Neuron (in vitro differentiated cells): Measurements from ENCODE around the gene TPPP3.
"Not testable (repeated sequence)": the region's sequence is repeated elsewhere in the genome, so short reads cannot be mapped to it uniquely, and the experiment has no call there.

Experiments
- H2AFZ ChIP-seq: one replicate; pipeline ENCODE4 v1.6.1; 2013; ENCODE audit warnings: low read depth, mild to moderate bottlenecking, inconsistent platforms, low read length, moderate library complexity
- H3K27me3 ChIP-seq: one replicate; pipeline ENCODE4 v1.6.1; 2013; ENCODE audit warnings: low read length; ENCODE audit not compliant: insufficient read depth
- H3K36me3 ChIP-seq: one replicate; pipeline ENCODE4 v1.6.1; 2013; ENCODE audit warnings: low read length; ENCODE audit not compliant: insufficient read depth
- H3K4me1 ChIP-seq: one replicate; pipeline ENCODE4 v1.6.1; 2013; ENCODE audit warnings: low read length; ENCODE audit not compliant: insufficient read depth
- H3K4me3 ChIP-seq: 2 replicates; pipeline ENCODE4 v1.5.1; 2013; ENCODE audit warnings: mild to moderate bottlenecking, low read length, moderate library complexity
- H3K9me3 ChIP-seq: one replicate; pipeline ENCODE4 v1.6.1; 2013; ENCODE audit warnings: low read length

Gene TPPP3

GRCh38 chr16:67421030-67421429 lies 27.7 kb upstream of the TPPP3 start:
- Histone ChIP-seq H3K27me3 (no peaks in the 10 kb centered on the region), H2AFZ (no peak overlapping the region), H3K4me1 (peaks cover 18% of the 10 kb centered on the region), H3K36me3 (no peaks in the 10 kb centered on the region), H3K4me3 (no peak overlapping the region), H3K9me3 (no peaks in the 10 kb centered on the region)

GRCh38 chr16:67419931-67420330 lies 26.6 kb upstream of the TPPP3 start:
- Histone ChIP-seq H3K9me3 (no peaks in the 10 kb centered on the region), H3K27me3 (no peaks in the 10 kb centered on the region), H3K36me3 (no peaks in the 10 kb centered on the region), H2AFZ (no peak overlapping the region), H3K4me3 (no peak overlapping the region), H3K4me1 (peaks cover 17% of the 10 kb centered on the region)

GRCh38 chr16:67419502-67419901 lies 26.2 kb upstream of the TPPP3 start:
- no peak overlapping the region for H2AFZ ChIP-seq
- H3K9me3 ChIP-seq, result no peaks in the 10 kb centered on the region
- no peaks in the 10 kb centered on the region for H3K27me3 ChIP-seq
- peaks cover 13% of the 10 kb centered on the region for H3K4me1 ChIP-seq
- H3K4me3 ChIP-seq, result no peak overlapping the region
- no peaks in the 10 kb centered on the region for H3K36me3 ChIP-seq

GRCh38 chr16:67417333-67418061 lies 24.2 kb upstream of the TPPP3 start:
- Histone ChIP-seq H3K4me3 (no peak overlapping the region), H2AFZ (no peak overlapping the region), H3K27me3 (no peaks in the 10 kb centered on the region), H3K9me3 (no peaks in the 10 kb centered on the region), H3K4me1 (peaks cover 2% of the 10 kb centered on the region), H3K36me3 (no peaks in the 10 kb centered on the region)

- H3K27me3 ChIP-seq, result no peaks in the 10 kb centered on the region
- H2AFZ ChIP-seq, result peak within 1 kb of the TSS; percentile 70
- H3K9me3 ChIP-seq, result no peaks in the 10 kb centered on the region
- no peaks in the 10 kb centered on the region for H3K36me3 ChIP-seq
- peaks cover 2% of the 10 kb centered on the region for H3K4me1 ChIP-seq
- peak within 1 kb of the TSS; percentile 65 for H3K4me3 ChIP-seq
These were observed 22.8 kb upstream of the TPPP3 start, which contains the start of gene ZDHHC1 for GRCh38 chr16:67415872-67416793. Gene ZDHHC1 (minus strand): TSS chr16:67416477. CDS start chr16:67407775, 8,702 bp downstream.

- H3K27me3 ChIP-seq, H3K36me3 ChIP-seq, H3K4me1 ChIP-seq, H3K9me3 ChIP-seq: not testable (repeated sequence)
- Histone ChIP-seq H3K4me3 (peak overlapping the region; percentile 65), H2AFZ (peak overlapping the region; percentile 70)
These were observed 22.1 kb upstream of the TPPP3 start for GRCh38 chr16:67415421-67415820.

GRCh38 chr16:67413978-67414911 lies 20.9 kb upstream of the TPPP3 start:
- no peak overlapping the region for H3K4me3 ChIP-seq
- H3K27me3 ChIP-seq, result no peaks in the 10 kb centered on the region
- no peak overlapping the region for H2AFZ ChIP-seq
- peaks cover 2% of the 10 kb centered on the region for H3K4me1 ChIP-seq
- no peaks in the 10 kb centered on the region for H3K9me3 ChIP-seq
- no peaks in the 10 kb centered on the region for H3K36me3 ChIP-seq

GRCh38 chr16:67412294-67412693 lies 19.0 kb upstream of the TPPP3 start:
- Histone ChIP-seq H3K9me3 (no peaks in the 10 kb centered on the region), H3K4me1 (peaks cover 2% of the 10 kb centered on the region), H2AFZ (no peak overlapping the region), H3K4me3 (no peak overlapping the region), H3K27me3 (no peaks in the 10 kb centered on the region), H3K36me3 (no peaks in the 10 kb centered on the region)

GRCh38 chr16:67411339-67411738 lies 18.0 kb upstream of the TPPP3 start:
- Histone ChIP-seq H3K36me3 (no peaks in the 10 kb centered on the region), H3K9me3 (no peaks in the 10 kb centered on the region), H3K4me1 (peaks cover 2% of the 10 kb centered on the region), H3K27me3 (no peaks in the 10 kb centered on the region), H3K4me3 (no peak overlapping the region), H2AFZ (no peak overlapping the region)

- Histone ChIP-seq H3K4me3 (no peak overlapping the region), H3K9me3 (no peaks in the 10 kb centered on the region), H3K27me3 (no peaks in the 10 kb centered on the region), H2AFZ (no peak overlapping the region), H3K4me1 (no peaks in the 10 kb centered on the region), H3K36me3 (no peaks in the 10 kb centered on the region)
These were observed 16.3 kb upstream of the TPPP3 start for GRCh38 chr16:67409631-67410030.

GRCh38 chr16:67407788-67408452 lies 14.6 kb upstream of the TPPP3 start:
- Histone ChIP-seq H3K4me3 (no peak overlapping the region), H3K4me1 (no peaks in the 10 kb centered on the region), H3K27me3 (no peaks in the 10 kb centered on the region), H3K36me3 (no peaks in the 10 kb centered on the region), H3K9me3 (no peaks in the 10 kb centered on the region), H2AFZ (no peak overlapping the region)

GRCh38 chr16:67407176-67407787 lies 14.0 kb upstream of the TPPP3 start:
- Histone ChIP-seq H3K4me3 (no peak overlapping the region), H3K27me3 (no peaks in the 10 kb centered on the region), H3K4me1 (peaks cover 2% of the 10 kb centered on the region)

More at GRCh38 chr16:67407176-67407787, 14.0 kb upstream of the TPPP3 start:
- Histone ChIP-seq H2AFZ (no peak overlapping the region), H3K9me3 (no peaks in the 10 kb centered on the region), H3K36me3 (no peaks in the 10 kb centered on the region)
